HG03460 (cell line): ENCODE data around the gene PTPRF.

Experiments
- ATAC-seq: cut with Tn5 transposase; IDR thresholded peaks from one replicate; pipeline ENCODE4 v1.9.1; 2021; ENCODE audit not compliant: unreplicated experiment

The PTPRF gene

DNA sequence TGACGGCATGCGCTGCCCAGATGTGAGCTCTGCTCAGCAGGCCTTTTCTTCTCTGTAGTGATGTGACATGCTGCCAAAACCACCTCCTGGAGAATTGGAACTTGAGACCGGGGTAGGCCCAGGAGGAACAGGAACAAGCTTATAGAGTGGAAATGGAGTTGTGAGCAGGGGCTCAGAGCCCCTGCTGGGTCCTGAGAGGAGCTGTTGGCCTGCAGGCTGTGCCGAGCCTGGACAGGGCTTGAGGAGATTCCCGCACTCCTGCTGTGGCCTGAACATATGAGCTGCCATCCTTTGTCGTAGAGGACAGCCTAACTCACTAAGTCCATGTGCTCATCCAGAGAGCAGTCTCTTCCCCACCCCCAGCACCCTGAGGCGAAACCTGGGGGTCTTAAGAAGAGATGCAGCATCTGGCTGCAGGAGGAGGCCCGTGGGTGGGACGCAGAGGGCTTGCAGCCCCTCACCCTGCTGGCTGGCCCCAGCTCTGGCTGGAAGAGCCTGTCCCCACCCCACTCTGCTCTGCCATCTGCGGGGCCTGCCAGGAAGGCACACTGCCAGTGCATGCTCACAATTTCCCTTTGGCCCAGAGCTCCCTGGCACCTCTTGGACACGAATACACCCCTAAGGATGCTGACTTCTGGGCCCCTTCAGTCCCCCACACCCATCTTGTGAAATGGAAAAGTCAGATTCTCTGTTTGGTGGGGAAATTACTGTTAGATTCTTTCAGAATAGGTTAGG, 42.5 kb downstream of the PTPRF start:
- no peak for ATAC-seq

GRCh38 chr1:43576521-43576920, 45.8 kb downstream of the PTPRF start:
- no peak for ATAC-seq

DNA sequence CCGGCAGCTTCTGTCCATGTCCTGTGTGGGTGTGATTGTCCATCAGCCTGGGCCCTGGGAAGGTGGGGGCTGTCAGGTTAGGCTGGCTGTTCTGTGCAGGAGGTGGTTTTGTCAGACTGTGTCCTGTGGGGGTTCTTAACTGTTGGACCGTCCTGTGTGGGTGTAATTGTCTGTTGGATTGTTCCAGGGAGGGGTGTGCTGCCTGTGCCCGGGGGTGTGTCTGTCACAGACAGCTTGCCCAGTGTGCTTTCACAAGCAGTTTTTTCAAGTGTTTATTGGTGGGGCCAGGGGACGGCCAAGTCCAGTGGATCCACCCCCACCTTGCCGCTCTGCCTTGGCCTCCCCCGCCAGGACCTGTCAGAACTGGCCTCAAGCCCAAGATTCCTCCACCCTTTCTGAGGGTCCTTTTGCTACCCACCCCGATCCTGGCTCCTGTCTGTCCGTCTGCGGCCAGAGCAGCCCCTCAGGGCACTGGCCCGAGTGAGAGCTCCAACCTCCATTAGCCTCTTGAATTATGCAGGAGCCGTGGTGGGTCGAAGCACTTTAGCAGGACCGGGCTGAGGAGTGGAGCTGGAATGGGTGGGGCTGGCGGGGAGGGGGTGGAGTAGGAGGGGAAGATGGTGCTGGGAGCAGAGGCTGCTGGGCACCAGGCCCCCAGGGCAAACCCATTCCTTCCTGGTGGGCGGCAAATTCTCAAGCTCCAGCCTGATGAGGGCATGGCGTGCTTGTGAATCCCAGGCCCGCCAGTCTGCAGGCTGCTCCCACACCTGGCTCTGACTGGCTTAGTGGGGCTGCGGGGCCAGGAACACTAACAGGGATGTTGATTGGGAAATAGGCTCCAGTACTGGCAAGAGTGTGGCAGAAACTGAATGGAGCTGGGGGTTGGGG, 47.2 kb downstream of the PTPRF start:
- no peak for ATAC-seq

GRCh38 chr1:43580039-43580438, 49.4 kb downstream of the PTPRF start:
- no peak for ATAC-seq

DNA sequence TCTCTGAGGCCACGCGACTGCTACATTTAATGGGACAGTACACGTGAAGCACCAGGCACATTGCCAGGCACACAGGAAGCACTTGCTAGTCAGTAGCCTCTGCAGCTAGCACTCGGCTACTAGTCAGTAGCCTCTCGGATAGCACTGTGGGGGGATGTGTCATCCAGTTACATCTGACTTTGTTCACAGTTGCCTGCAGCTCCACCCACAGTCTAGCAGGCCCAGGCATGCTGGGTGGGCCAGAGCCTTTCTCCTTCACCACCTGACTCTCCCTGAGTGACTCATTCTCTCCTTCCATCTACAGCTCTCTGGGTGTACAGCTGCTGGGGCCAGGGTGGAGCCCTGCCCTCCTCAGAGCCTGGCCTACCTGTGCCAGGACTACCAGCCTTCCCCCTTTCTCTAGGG, 51.5 kb downstream of the PTPRF start:
- ATAC-seq, result no peak

DNA sequence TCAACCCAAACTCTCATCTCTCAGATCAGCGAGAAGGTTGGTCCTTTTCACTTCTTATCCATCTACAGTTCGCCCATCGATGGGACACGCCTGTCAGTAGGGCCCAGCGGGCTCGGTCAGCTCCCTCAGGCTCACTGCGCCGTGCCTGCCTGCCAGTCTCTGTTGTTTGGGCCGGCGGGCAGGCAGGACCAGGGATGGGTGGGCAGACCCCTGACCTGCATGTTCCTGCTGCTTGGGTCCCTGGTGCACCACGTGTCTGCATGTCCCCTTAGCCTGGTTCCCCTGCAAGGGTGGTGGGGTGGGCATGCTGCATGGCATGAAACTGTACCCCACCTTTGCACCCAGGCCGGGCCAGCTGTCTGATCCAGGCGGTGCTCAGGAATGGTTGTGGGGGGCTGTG, 52.4 kb downstream of the PTPRF start:
- ATAC-seq, result no peak

GRCh38 chr1:43584204-43584603, 53.5 kb downstream of the PTPRF start:
- no peak for ATAC-seq

DNA sequence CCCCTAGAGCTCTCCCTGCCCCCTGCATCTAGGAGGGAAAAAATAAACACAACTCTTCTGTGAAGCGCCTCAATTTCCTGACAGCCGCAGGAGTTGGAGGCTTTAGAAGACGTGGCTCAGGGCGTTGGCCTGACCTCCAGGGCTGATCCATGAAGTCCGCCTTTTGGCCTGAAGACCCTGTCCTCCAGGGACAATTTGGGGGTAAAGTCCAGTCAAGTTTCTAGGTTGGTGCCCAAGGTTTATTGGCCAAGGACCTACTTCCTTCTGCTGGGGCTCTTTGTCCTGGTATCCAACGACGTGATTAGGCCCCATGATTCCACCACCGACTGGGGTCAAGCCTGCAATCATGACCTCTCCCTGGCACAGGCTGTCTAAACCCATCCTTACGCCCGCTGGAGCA, 54.9 kb downstream of the PTPRF start:
- ATAC-seq, result no peak

- no peak for ATAC-seq
Observed at GRCh38 chr1:43586136-43586731, 55.6 kb downstream of the PTPRF start.

DNA sequence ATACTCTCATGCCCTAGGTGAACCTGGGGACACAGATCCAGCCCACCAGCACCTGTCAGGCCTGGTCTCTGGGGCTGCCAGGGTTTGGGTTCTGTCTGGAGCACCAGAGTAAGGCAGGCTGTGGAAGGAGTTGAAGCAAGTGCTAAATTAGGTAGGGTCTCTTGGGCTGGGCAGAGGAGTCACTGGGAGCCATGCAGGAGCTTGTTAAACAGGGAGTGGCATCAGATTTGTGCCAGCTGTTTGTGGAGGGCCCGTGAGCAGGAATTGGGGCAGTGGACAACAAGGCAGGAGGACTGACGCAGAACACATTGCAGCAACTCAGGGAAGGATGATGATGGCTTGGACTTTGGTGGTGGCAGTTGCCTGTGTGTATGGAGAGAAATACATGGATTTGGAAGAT, 56.3 kb downstream of the PTPRF start:
- ATAC-seq, result no peak

DNA sequence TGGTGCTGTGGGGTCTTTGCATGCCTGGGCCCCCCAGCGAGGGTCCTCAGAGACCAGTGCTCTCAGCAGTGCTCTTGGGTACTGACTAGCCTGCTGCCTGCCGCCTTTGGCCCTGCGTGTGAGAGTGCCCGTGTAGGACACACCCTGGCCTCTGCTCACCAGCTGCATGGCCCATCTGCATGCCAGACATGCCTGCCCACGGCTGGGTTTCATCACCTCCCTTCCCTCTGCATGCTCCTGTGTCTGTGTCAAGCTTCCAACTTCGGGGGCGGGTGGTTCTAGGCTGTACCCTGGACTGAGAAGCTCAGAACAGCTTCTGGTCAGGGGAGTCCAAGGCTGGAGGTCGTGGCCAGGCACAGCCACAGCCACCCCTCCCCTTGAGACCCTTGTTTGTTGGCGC, 56.9 kb downstream of the PTPRF start:
- no peak for ATAC-seq

DNA sequence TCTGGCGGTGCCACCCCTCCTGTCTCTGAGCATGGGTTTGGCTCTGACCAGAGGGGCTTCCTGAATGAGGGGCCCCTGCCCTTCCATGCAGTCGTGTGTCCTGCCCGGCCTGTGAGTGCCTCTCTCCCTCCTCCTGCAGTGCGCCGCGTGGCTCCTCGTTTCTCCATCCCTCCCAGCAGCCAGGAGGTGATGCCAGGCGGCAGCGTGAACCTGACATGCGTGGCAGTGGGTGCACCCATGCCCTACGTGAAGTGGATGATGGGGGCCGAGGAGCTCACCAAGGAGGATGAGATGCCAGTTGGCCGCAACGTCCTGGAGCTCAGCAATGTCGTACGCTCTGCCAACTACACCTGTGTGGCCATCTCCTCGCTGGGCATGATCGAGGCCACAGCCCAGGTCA, 57.9 kb downstream of the PTPRF start:
- ATAC-seq, result no peak

DNA sequence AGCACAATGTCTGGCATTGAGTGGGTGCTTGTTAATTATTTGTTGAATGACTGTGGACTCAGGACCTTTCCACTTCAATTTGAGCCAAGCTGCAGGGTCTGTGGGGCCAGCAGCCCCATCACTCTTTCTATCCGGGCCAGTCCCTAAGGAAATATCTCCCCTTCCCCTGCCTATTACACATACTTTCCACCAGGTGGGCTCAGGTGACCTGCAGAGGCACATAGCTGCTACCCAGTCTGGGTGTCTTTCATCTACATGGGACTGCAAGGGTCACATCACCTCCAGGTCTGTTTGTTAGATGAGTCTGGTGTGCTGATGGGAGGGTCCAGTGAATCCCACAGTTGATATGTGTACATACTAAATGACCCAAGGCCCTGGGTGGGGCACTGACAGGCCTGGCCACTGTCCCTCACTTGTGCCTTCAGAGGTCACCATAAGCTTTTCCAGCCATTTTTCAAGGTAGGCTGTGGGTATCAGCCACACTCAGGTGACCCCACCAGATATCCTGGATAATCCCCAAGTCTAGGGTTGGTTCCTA, 59.8 kb downstream of the PTPRF start:
- ATAC-seq, result no peak

- no peak for ATAC-seq
Observed at GRCh38 chr1:43591181-43591580, 60.5 kb downstream of the PTPRF start.

- no peak for ATAC-seq
Observed at GRCh38 chr1:43592051-43592665, 61.5 kb downstream of the PTPRF start.

DNA sequence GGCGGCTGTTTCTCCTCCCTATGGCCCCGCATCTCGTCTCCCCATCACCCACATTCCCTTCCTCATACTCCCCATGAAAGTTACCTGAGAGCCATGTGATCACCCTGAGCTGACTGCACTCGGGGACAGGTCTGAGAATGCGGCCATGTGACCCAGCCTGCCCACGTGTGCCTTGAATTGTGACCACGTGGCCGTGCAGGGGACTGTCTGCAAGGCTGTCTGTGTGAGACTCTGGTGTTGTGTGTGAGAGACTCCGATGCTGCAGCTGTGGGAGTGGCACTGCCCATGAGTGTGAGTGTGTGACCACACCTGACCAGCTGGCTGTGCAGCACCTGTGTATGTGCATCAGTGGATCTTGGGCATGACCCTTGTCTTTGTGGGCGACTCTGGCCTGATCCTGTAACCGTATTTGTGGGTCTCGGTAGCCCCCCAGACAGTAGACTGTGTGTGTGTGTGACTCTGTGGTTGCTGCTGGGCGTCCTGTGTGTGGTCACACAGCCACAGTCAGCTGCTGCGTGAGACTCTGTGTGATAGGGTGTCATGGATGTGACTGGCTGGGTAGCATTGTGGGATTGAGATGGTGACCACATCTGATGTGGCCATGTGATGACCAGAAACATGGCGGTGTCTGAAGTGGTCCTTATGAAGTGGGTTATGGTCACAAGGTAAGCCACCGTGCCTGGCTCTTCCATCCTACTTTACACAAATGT, 62.4 kb downstream of the PTPRF start:
- ATAC-seq, result no peak

DNA sequence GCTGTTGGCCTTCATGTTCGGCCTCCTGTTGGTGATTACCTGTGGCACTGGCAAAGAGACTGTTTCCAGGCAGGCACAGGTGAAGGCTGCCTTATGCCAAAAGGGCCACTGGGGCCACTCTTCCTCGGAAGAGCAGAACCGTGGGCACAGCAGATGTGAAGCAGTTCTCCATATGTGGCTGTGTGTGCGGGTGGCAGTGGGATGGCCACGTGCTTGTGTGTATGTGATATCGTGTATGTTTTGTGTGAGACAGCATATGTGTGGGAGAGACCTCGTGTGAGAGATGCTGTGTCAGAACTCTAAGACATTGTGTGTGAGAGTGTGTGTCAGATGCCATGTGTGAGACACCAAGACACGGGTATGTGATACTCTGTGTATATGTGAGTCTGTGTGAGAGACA, 65.9 kb downstream of the PTPRF start:
- no peak for ATAC-seq

GRCh38 chr1:43597028-43597427, 66.3 kb downstream of the PTPRF start:
- ATAC-seq, result no peak

- no peak for ATAC-seq
Observed at GRCh38 chr1:43597721-43598120, 67.0 kb downstream of the PTPRF start.

DNA sequence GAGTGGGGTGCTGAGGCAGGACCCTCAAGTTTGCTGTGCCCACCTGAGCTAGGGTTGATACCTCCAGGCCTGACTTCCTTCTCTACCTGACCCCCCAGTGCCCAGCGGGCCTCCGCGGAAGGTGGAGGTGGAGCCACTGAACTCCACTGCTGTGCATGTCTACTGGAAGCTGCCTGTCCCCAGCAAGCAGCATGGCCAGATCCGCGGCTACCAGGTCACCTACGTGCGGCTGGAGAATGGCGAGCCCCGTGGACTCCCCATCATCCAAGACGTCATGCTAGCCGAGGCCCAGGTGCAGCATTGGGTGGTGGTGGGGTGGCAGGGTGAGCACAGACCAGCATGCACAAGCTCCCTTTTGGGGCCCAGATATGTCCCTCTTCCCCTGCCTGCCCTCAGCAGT, 67.9 kb downstream of the PTPRF start:
- ATAC-seq, result no peak
